TTC549 (cell line): ENCODE results near the gene ZNF827.
"Not testable (repeated sequence)": the region's sequence is repeated elsewhere in the genome, so short reads cannot be mapped to it uniquely, and the experiment has no call there.

Experiments used
- FAIRE-seq: peaks from 2 replicates; lab custom pipeline; 2012; peaks lifted over from hg19 to GRCh38; lab: Jason Lieb, UNC

The ZNF827 gene

GRCh38 chr4:145866991-145867390 lies 71.6 kb downstream of the ZNF827 start:
- no peak for FAIRE-seq

GRCh38 chr4:145865274-145865941 lies 73.2 kb downstream of the ZNF827 start:
- no peak for FAIRE-seq

- no peak for FAIRE-seq
Observed at GRCh38 chr4:145863191-145863590, 75.4 kb downstream of the ZNF827 start.

- no peak for FAIRE-seq
Observed at GRCh38 chr4:145861336-145862318, 77.0 kb downstream of the ZNF827 start.

GRCh38 chr4:145860897-145861296 lies 77.7 kb downstream of the ZNF827 start:
- FAIRE-seq, result no peak

- no peak for FAIRE-seq
Observed at GRCh38 chr4:145860446-145860845, 78.2 kb downstream of the ZNF827 start.

GRCh38 chr4:145859926-145860325 lies 78.7 kb downstream of the ZNF827 start:
- no peak for FAIRE-seq

- no peak for FAIRE-seq
Observed at GRCh38 chr4:145859426-145859825, 79.2 kb downstream of the ZNF827 start.

GRCh38 chr4:145852256-145852839 lies 86.3 kb downstream of the ZNF827 start:
- FAIRE-seq, result no peak

- no peak for FAIRE-seq
Observed at GRCh38 chr4:145851511-145852201, 87.0 kb downstream of the ZNF827 start.

GRCh38 chr4:145847764-145848163 lies 90.9 kb downstream of the ZNF827 start:
- no peak for FAIRE-seq

- no peak for FAIRE-seq
Observed at GRCh38 chr4:145845118-145845517, 93.5 kb downstream of the ZNF827 start.

- FAIRE-seq, result no peak
Observed at GRCh38 chr4:145843639-145844038, 95.0 kb downstream of the ZNF827 start.

GRCh38 chr4:145843148-145843547 lies 95.5 kb downstream of the ZNF827 start:
- no peak for FAIRE-seq

GRCh38 chr4:145842224-145842887 lies 96.3 kb downstream of the ZNF827 start:
- no peak for FAIRE-seq

- FAIRE-seq, result no peak
Observed at GRCh38 chr4:145840801-145841200, 97.8 kb downstream of the ZNF827 start.

GRCh38 chr4:145840162-145840768 lies 98.4 kb downstream of the ZNF827 start:
- no peak for FAIRE-seq

- no peak for FAIRE-seq
Observed at GRCh38 chr4:145839151-145839550, 99.5 kb downstream of the ZNF827 start.

- FAIRE-seq, result not testable (repeated sequence)
Observed at GRCh38 chr4:145832384-145832783, 106.2 kb downstream of the ZNF827 start.

GRCh38 chr4:145830699-145831098 lies 107.9 kb downstream of the ZNF827 start:
- no peak for FAIRE-seq

- FAIRE-seq, result no peak
Observed at GRCh38 chr4:145829629-145830395, 108.8 kb downstream of the ZNF827 start.
